ENCODE measurements around the gene IRAK2.
A peak's percentile ranks its signal among the peaks of the same experiment; 100 is the strongest.
"Not testable (repeated sequence)": the region's sequence is repeated elsewhere in the genome, so short reads cannot be mapped to it uniquely, and the experiment has no call there.

IRAK2 gene

DNA sequence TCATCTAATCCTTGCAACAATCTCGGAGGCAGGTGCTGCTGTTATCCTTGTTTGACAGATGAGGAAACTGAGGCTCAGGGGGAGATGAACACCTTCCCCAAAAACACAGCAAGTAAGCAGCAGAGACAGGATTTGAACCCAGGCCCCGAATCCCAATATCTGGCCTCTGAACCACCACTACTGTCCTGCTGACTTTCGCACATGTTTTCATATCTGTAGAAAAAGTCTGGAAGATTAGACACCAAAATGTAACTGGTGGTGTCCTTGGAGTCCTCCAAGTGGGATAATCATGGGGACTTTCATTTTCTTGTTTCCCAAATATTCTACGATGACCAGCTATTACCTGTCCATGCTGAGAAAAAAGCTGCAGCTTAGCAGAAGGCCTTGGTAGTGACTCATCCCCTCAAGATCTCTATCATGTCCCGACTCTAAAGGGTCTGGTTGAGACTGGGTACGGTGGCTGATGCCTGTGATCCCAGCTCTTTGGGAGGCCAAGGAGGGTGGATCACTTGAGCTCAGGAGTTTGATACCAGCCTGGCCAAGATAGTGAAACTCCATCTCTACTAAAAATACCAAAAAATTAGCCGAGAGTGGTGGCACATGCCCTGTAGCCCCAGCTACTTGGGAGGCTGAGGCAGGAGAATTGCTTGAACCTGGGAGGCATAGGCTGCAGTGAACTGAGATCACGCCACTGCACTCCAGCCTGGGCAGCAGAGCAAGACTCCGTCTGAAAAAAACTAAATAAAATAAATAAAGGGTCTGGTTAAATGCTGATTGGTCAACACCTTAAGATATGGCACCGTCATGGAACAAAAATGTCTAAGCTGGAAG is 8.6 kb downstream of the IRAK2 start:
- Histone ChIP-seq H2BK12ac (ENCODE audit: low read length in 2 of 2) (no peak overlapping the region), H3K27me3 (ENCODE audit: control insufficient read depth in 1 of 2, insufficient read depth in 1 of 2, low read length in 2 of 2) (no peaks in the 10 kb centered on the region), H3K23ac (ENCODE audit: low read length in 2 of 2) (no peak overlapping the region), H3K4me3 (ENCODE audit: insufficient read depth in 1 of 2, low read depth in 1 of 2, low read length in 2 of 2) (no peak overlapping the region), H3K14ac (ENCODE audit: low read length in 2 of 2) (no peak overlapping the region), H3K9ac (ENCODE audit: low read length) (peak overlapping the region; percentile 70), H3K18ac (ENCODE audit: low read depth in 1 of 2, low read length in 2 of 2) (peak overlapping the region; percentile 1 to 14), H3K4me2 (ENCODE audit: low read length, poor library complexity, severe bottlenecking) (no peak overlapping the region), H2BK120ac (ENCODE audit: low read depth, low read length) (no peak overlapping the region), H2AK5ac (ENCODE audit: low read length, severe bottlenecking) (peak overlapping the region; percentile 17), H4K91ac (ENCODE audit: low read length) (peak overlapping the region; percentile 45), H3K27ac (ENCODE audit: low read length, poor library complexity, severe bottlenecking) (peak overlapping the region; percentile 76), H2AFZ (ENCODE audit: low read depth, low read length) (no peak overlapping the region), H3K4ac (ENCODE audit: low read depth in 1 of 2, low read length in 2 of 2) (no peak overlapping the region), H2BK5ac (ENCODE audit: low read depth, low read length, poor library complexity, severe bottlenecking) (no peak overlapping the region), H2BK15ac (ENCODE audit: low read depth, poor library complexity, severe bottlenecking) (no peak overlapping the region), H3K4me1 (ENCODE audit: control insufficient read depth, insufficient read depth, low read depth, low read length) (peaks cover 13% of the 10 kb centered on the region), H3K9me3 (ENCODE audit: control insufficient read depth, low read length) (no peaks in the 10 kb centered on the region), H3K79me1 (replicated peaks; ENCODE audit: low read length, poor library complexity, severe bottlenecking) (peaks cover 18% of the 10 kb centered on the region), H3K36me3 (ENCODE audit: control insufficient read depth in 1 of 2, insufficient read depth in 2 of 2, low read depth in 1 of 2, low read length in 2 of 2) (peaks cover 23 to 41% of the 10 kb centered on the region in 2 experiments), H4K8ac (ENCODE audit: low read length) (no peak overlapping the region)
- 70% methylated on average over 8 of the region's 10 CpGs for WGBS
- DNase-seq: peak; percentile 66

DNA sequence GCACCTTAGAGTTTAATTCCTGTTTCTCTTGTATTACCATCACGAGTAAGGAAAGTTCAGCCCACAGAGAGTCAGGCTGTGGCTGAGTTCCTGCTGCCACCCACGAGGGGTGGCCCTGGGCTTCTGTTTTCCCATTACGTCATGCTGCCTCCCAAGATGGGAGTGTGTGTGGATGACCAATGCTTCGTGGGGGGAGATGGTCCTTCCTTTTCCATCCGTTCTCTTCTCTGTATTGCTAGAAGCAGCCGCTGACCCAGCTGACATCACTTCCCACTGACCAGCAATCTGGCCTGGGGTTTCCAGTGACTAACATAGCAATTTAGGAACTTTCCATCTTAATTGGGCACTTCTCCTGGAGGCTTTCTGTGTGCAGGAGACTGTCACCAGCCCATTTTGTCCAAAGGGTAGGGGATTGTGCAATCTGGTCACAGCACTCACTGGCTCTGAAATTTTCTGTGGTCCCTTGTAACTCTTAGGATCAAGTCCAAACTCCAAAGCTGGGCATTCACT is 9.3 kb downstream of the IRAK2 start:
- H3K23ac ChIP-seq (ENCODE audit: low read length in 2 of 2): no peak overlapping the region
- H3K14ac ChIP-seq (ENCODE audit: low read length in 2 of 2): no peak overlapping the region
- no peak overlapping the region for H3K4me2 ChIP-seq (ENCODE audit: low read length, poor library complexity, severe bottlenecking)
- peak overlapping the region; percentile 45 for H4K8ac ChIP-seq (ENCODE audit: low read length)
- peak overlapping the region; percentile 49 for H2BK15ac ChIP-seq (ENCODE audit: low read depth, poor library complexity, severe bottlenecking)
- H3K36me3 ChIP-seq (ENCODE audit: control insufficient read depth in 1 of 2, insufficient read depth in 2 of 2, low read depth in 1 of 2, low read length in 2 of 2): peaks cover 19 to 41% of the 10 kb centered on the region in 2 experiments
- H3K4ac ChIP-seq (ENCODE audit: low read depth in 1 of 2, low read length in 2 of 2): peak overlapping the region in 1 of 2 experiments; percentile 17
- H3K27ac ChIP-seq (ENCODE audit: low read length, poor library complexity, severe bottlenecking): peak overlapping the region; percentile 80
- H3K79me1 ChIP-seq (replicated peaks; ENCODE audit: low read length, poor library complexity, severe bottlenecking): peaks cover 15% of the 10 kb centered on the region
- H3K18ac ChIP-seq (ENCODE audit: low read depth in 1 of 2, low read length in 2 of 2): peak overlapping the region in 1 of 2 experiments; percentile 1
- H3K9ac ChIP-seq (ENCODE audit: low read length): peak overlapping the region; percentile 70
- no peak overlapping the region for H2BK12ac ChIP-seq (ENCODE audit: low read length in 2 of 2)
- H3K27me3 ChIP-seq (ENCODE audit: control insufficient read depth in 1 of 2, insufficient read depth in 1 of 2, low read length in 2 of 2): no peaks in the 10 kb centered on the region
- no peaks in the 10 kb centered on the region for H3K9me3 ChIP-seq (ENCODE audit: control insufficient read depth, low read length)
- peak overlapping the region; percentile 64 for H2AK5ac ChIP-seq (ENCODE audit: low read length, severe bottlenecking)
- WGBS: 16% methylated on average over 6 of the region's 6 CpGs
- DNase-seq: peak; percentile 99
- H3K4me1 ChIP-seq (ENCODE audit: control insufficient read depth, insufficient read depth, low read depth, low read length): peaks cover 13% of the 10 kb centered on the region
- no peak overlapping the region for H2BK120ac ChIP-seq (ENCODE audit: low read depth, low read length)
- H2BK5ac ChIP-seq (ENCODE audit: low read depth, low read length, poor library complexity, severe bottlenecking): no peak overlapping the region
- no peak overlapping the region for H3K4me3 ChIP-seq (ENCODE audit: insufficient read depth in 1 of 2, low read depth in 1 of 2, low read length in 2 of 2)
- no peak overlapping the region for H2AFZ ChIP-seq (ENCODE audit: low read depth, low read length)
- no peak overlapping the region for H4K91ac ChIP-seq (ENCODE audit: low read length)

DNA sequence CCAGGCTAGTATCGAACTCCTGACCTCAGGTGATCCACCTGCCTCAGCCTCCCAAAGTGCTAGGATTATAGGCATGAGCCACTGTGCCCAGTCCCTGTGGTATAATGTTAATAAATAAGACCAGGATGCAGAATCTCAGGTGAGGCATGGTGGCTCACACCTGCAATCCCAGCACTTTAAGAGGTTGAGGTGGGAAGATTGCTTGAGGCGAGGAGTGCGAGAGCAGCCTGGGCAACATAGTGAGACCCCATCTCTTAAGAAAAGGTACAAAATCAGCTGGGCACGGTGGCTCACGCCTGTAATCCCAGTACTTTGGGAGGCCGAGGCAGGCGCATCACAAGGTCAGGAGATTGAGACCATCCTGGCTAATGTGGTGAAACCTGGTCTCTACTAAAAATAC is 10.6 kb downstream of the IRAK2 start:
- not testable (repeated sequence) for H3K27ac ChIP-seq (ENCODE audit: low read length, poor library complexity, severe bottlenecking); H3K4me3 ChIP-seq (ENCODE audit: insufficient read depth in 1 of 2, low read depth in 1 of 2, low read length in 2 of 2); H3K9me3 ChIP-seq (ENCODE audit: control insufficient read depth, low read length); H3K27me3 ChIP-seq (ENCODE audit: control insufficient read depth in 1 of 2, insufficient read depth in 1 of 2, low read length in 2 of 2); H3K9ac ChIP-seq (ENCODE audit: low read length); H2BK120ac ChIP-seq (ENCODE audit: low read depth, low read length); H3K23ac ChIP-seq (ENCODE audit: low read length in 2 of 2); H4K8ac ChIP-seq (ENCODE audit: low read length); H4K91ac ChIP-seq (ENCODE audit: low read length); H2BK15ac ChIP-seq (ENCODE audit: low read depth, poor library complexity, severe bottlenecking); H2AK5ac ChIP-seq (ENCODE audit: low read length, severe bottlenecking); DNase-seq; H2BK5ac ChIP-seq (ENCODE audit: low read depth, low read length, poor library complexity, severe bottlenecking); H3K14ac ChIP-seq (ENCODE audit: low read length in 2 of 2); H2BK12ac ChIP-seq (ENCODE audit: low read length in 2 of 2); H3K18ac ChIP-seq (ENCODE audit: low read depth in 1 of 2, low read length in 2 of 2); H3K4ac ChIP-seq (ENCODE audit: low read depth in 1 of 2, low read length in 2 of 2); H3K4me2 ChIP-seq (ENCODE audit: low read length, poor library complexity, severe bottlenecking); H2AFZ ChIP-seq (ENCODE audit: low read depth, low read length)
- Histone ChIP-seq H3K36me3 (ENCODE audit: control insufficient read depth in 1 of 2, insufficient read depth in 2 of 2, low read depth in 1 of 2, low read length in 2 of 2) (peaks cover 20 to 44% of the 10 kb centered on the region in 2 experiments), H3K4me1 (ENCODE audit: control insufficient read depth, insufficient read depth, low read depth, low read length) (peaks cover 13% of the 10 kb centered on the region), H3K79me1 (replicated peaks; ENCODE audit: low read length, poor library complexity, severe bottlenecking) (peaks cover 15% of the 10 kb centered on the region)
- 97% methylated on average over 7 of the region's 7 CpGs for WGBS

DNA sequence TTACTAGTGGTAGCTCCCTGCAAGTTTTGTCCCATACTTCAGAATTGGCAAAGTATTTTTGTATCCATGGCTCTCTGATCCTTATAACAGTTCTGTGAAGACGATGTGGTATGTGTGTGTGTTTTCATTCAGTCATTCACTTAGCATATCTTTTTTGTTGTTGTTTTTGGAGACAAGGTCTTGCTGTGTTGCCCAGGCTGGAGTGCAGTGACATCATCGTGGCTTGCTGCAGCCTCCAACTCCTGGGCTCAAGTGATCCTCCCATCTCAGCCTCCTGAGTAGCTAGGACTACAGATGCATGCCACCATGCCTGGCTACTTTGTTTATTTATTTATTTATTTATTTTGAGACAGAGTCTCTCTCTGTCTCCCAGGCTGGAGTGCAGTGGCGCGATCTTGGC is 11.4 kb downstream of the IRAK2 start:
- not testable (repeated sequence) for DNase-seq; H3K27ac ChIP-seq (ENCODE audit: low read length, poor library complexity, severe bottlenecking); H3K9ac ChIP-seq (ENCODE audit: low read length); H3K18ac ChIP-seq (ENCODE audit: low read depth in 1 of 2, low read length in 2 of 2); H2BK12ac ChIP-seq (ENCODE audit: low read length in 2 of 2); H2BK15ac ChIP-seq (ENCODE audit: low read depth, poor library complexity, severe bottlenecking); H3K9me3 ChIP-seq (ENCODE audit: control insufficient read depth, low read length); H3K4ac ChIP-seq (ENCODE audit: low read depth in 1 of 2, low read length in 2 of 2); H4K91ac ChIP-seq (ENCODE audit: low read length); H3K4me2 ChIP-seq (ENCODE audit: low read length, poor library complexity, severe bottlenecking); H3K4me3 ChIP-seq (ENCODE audit: insufficient read depth in 1 of 2, low read depth in 1 of 2, low read length in 2 of 2); H3K27me3 ChIP-seq (ENCODE audit: control insufficient read depth in 1 of 2, insufficient read depth in 1 of 2, low read length in 2 of 2); H2BK120ac ChIP-seq (ENCODE audit: low read depth, low read length); H2BK5ac ChIP-seq (ENCODE audit: low read depth, low read length, poor library complexity, severe bottlenecking); H3K23ac ChIP-seq (ENCODE audit: low read length in 2 of 2); H3K14ac ChIP-seq (ENCODE audit: low read length in 2 of 2); H2AK5ac ChIP-seq (ENCODE audit: low read length, severe bottlenecking); H4K8ac ChIP-seq (ENCODE audit: low read length); H2AFZ ChIP-seq (ENCODE audit: low read depth, low read length)
- H3K36me3 ChIP-seq (ENCODE audit: control insufficient read depth in 1 of 2, insufficient read depth in 2 of 2, low read depth in 1 of 2, low read length in 2 of 2): peaks cover 23 to 45% of the 10 kb centered on the region in 2 experiments
- H3K4me1 ChIP-seq (ENCODE audit: control insufficient read depth, insufficient read depth, low read depth, low read length): peaks cover 14% of the 10 kb centered on the region
- 100% methylated on average over 4 of the region's 4 CpGs for WGBS
- peaks cover 12% of the 10 kb centered on the region for H3K79me1 ChIP-seq (replicated peaks; ENCODE audit: low read length, poor library complexity, severe bottlenecking)

Data from mesenchymal stem cell (in vitro differentiated cells and primary cell).